ENCODE results near the gene ANKRD11.
"Not testable (repeated sequence)": the region's sequence is repeated elsewhere in the genome, so short reads cannot be mapped to it uniquely, and the experiment has no call there.

Gene ANKRD11

DNA sequence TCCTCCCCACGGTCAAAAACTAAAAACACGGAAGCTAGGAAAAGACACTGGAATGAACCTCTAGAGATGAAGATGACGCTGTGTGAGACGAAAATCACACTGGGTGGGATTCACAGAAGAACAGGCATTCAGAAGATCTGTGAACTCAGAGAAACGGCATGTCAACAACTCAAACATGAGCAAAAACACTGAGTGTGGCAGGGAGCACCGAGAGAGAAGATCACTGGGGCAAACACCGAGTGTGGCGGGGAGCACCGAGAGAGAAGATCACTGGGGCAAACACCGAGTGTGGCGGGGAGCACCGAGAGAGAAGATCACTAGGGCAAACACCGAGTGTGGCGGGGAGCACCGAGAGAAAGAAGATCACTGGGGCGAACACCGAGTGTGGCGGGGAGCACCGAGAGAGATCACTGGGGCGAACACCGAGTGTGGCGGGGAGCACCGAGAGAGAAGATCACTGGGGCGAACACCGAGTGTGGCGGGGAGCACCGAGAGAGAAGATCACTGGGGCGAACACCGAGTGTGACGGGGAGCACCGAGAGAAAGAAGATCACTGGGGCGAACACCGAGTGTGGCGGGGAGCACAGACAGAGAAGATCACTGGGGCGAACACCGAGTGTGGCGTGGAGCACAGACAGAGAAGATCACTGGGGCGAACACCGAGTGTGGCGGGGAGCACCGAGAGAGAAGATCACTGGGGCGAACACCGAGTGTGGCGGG is 100.7 kb downstream of the ANKRD11 start:
- H3K9me3 ChIP-seq (ENCODE audit: insufficient read depth, low read length); H3K4me3 ChIP-seq (ENCODE audit: insufficient read depth, low read length, poor library complexity, severe bottlenecking); H3K36me3 ChIP-seq (ENCODE audit: low read length); H2AFZ ChIP-seq (ENCODE audit: low read depth, low read length, severe bottlenecking); H3F3A ChIP-seq (ENCODE audit: insufficient read depth); H3K9ac ChIP-seq (ENCODE audit: low read length); H3K9me2 ChIP-seq (replicated peaks; ENCODE audit: insufficient read depth, low read length); H3K27me3 ChIP-seq (ENCODE audit: low read length); H3K27ac ChIP-seq (ENCODE audit: low read depth, low read length); H3K4me2 ChIP-seq (ENCODE audit: low read depth, low read length, poor library complexity, severe bottlenecking): not testable (repeated sequence)
- H3K79me2 ChIP-seq (ENCODE audit: insufficient read depth, low read length) = peaks cover 93% of the 10 kb centered on the region
- H4K20me1 ChIP-seq (ENCODE audit: low read depth, low read length) = peaks cover 12% of the 10 kb centered on the region

DNA sequence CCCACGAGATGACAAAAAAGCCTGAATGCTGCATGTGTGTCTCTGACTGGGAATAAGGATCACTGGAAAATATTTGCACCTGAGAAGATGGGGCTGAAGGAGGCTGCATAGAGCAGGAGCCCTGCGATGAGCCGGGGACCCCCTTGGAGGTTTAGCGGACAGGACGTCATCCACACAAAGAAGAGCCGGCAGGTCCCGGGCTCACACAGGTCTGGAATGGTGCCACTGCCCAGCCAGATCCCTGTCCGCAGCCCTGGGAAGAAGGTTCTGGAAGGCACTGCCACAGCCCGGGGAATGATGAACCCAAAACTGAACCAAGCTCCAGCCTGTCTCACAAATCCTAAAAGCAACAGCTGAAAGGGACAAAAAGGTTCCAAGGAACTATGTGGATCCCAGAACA is 101.8 kb downstream of the ANKRD11 start:
- H3F3A ChIP-seq (ENCODE audit: insufficient read depth) = 0 out of 2 replicates have a peak, but pooled peaks cover 4% of the 10 kb centered on the region

DNA sequence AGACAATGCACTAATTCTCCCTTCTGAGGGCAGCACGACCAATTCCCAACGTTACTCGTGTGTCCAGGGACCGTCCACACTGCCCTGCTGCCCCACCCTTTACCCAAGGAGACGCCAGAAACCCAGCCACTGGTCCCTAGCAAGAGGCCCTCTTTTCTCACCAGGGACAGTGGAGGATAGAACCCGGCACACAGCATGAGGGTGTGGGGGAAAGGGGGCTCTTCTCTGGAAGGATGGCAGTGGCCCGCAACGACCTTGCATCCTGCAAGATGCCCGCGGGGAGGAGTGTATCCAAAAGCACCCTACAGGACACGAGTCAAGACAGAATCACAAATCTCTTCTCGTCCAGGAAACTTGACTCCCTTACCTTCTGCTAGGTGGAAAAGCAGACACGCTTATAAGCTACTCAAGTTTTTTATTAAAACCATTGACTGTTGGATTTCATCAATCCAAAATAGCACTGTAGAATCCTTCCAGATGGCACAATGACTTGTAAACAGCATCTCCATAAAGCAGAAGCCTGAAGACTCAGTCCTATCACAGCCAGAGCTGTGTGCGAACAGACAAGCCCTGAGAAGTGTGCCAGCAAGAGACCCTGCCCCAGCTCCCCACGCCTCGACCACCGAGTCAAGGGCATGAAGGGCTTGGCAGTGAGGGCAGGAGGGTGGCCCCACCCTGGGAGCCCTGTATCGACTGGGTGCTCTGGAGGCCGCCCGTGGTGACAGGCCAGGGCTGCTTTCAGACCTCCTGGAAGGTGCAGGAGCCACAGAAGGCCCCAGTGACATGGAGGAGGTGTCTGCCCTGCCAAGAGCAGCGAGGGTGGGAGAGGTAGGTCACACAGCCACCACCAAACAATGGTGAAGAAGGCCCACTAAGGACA is 103.8 kb downstream of the ANKRD11 start:
- H2AFZ ChIP-seq (ENCODE audit: low read depth, low read length, severe bottlenecking) = no peak overlapping the region
- no peaks in the 10 kb centered on the region for H3K36me3 ChIP-seq (ENCODE audit: low read length)
- no peaks in the 10 kb centered on the region for H3K27me3 ChIP-seq (ENCODE audit: low read length)
- no peak overlapping the region for H3K9ac ChIP-seq (ENCODE audit: low read length)
- H3F3A ChIP-seq (ENCODE audit: insufficient read depth) = no peaks in the 10 kb centered on the region
- peaks cover 94% of the 10 kb centered on the region for H3K79me2 ChIP-seq (ENCODE audit: insufficient read depth, low read length)
- H3K4me2 ChIP-seq (ENCODE audit: low read depth, low read length, poor library complexity, severe bottlenecking) = no peak overlapping the region
- H3K27ac ChIP-seq (ENCODE audit: low read depth, low read length) = no peak overlapping the region
- no peaks in the 10 kb centered on the region for H3K9me2 ChIP-seq (replicated peaks; ENCODE audit: insufficient read depth, low read length)
- peaks cover 30% of the 10 kb centered on the region for H4K20me1 ChIP-seq (ENCODE audit: low read depth, low read length)
- no peaks in the 10 kb centered on the region for H3K9me3 ChIP-seq (ENCODE audit: insufficient read depth, low read length)
- TF ChIP-seq, protein P1, sequence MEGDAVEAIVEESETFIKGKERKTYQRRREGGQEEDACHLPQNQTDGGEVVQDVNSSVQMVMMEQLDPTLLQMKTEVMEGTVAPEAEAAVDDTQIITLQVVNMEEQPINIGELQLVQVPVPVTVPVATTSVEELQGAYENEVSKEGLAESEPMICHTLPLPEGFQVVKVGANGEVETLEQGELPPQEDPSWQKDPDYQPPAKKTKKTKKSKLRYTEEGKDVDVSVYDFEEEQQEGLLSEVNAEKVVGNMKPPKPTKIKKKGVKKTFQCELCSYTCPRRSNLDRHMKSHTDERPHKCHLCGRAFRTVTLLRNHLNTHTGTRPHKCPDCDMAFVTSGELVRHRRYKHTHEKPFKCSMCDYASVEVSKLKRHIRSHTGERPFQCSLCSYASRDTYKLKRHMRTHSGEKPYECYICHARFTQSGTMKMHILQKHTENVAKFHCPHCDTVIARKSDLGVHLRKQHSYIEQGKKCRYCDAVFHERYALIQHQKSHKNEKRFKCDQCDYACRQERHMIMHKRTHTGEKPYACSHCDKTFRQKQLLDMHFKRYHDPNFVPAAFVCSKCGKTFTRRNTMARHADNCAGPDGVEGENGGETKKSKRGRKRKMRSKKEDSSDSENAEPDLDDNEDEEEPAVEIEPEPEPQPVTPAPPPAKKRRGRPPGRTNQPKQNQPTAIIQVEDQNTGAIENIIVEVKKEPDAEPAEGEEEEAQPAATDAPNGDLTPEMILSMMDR (IDR thresholded peaks at IDR 0.05; ENCODE audit: insufficient read depth, low read length, poor library complexity, severe bottlenecking) = no peak
- TF ChIP-seq EZH2phosphoT487 (conservative IDR thresholded peaks at IDR 0.05; ENCODE audit: low read length) = no peak
- no peak overlapping the region for H3K4me3 ChIP-seq (ENCODE audit: insufficient read depth, low read length, poor library complexity, severe bottlenecking)

More for the DNA sequence above, 101.8 kb downstream of the ANKRD11 start:
- no peak overlapping the region for H3K4me2 ChIP-seq (ENCODE audit: low read depth, low read length, poor library complexity, severe bottlenecking)
- H3K9ac ChIP-seq (ENCODE audit: low read length) = no peak overlapping the region
- peaks cover 21% of the 10 kb centered on the region for H4K20me1 ChIP-seq (ENCODE audit: low read depth, low read length)
- TF ChIP-seq, protein P1 (IDR thresholded peaks at IDR 0.05; ENCODE audit: insufficient read depth, low read length, poor library complexity, severe bottlenecking) = no peak
- no peak for TF ChIP-seq EZH2phosphoT487 (conservative IDR thresholded peaks at IDR 0.05; ENCODE audit: low read length)
- no peaks in the 10 kb centered on the region for H3K9me3 ChIP-seq (ENCODE audit: insufficient read depth, low read length)
- no peak overlapping the region for H3K27ac ChIP-seq (ENCODE audit: low read depth, low read length)
- no peaks in the 10 kb centered on the region for H3K27me3 ChIP-seq (ENCODE audit: low read length)
- no peaks in the 10 kb centered on the region for H3K36me3 ChIP-seq (ENCODE audit: low read length)
- no peaks in the 10 kb centered on the region for H3K9me2 ChIP-seq (replicated peaks; ENCODE audit: insufficient read depth, low read length)
- H3K4me3 ChIP-seq (ENCODE audit: insufficient read depth, low read length, poor library complexity, severe bottlenecking) = no peak overlapping the region
- H2AFZ ChIP-seq (ENCODE audit: low read depth, low read length, severe bottlenecking) = no peak overlapping the region
- peaks cover 93% of the 10 kb centered on the region for H3K79me2 ChIP-seq (ENCODE audit: insufficient read depth, low read length)

DNA sequence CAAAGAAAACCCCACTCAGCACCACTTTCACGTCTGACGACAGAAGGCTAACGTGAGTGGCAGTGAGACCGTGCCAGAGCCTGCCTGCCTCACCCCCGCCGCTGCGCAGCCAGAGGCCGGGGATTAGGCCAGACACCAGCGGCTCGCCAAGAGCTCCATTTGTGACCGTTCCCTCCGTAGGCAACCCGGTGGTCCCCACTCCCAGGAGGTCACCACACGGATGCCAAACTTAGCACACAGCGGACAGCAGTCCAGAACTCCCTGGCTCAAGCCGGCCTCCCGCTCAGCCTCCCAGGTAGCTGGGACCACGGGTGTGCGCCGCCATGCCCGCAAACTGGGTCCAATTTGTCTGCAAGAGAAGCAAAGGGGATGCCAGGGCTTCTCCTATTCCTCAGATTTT is 104.6 kb downstream of the ANKRD11 start:
- Histone ChIP-seq H3K9me3 (ENCODE audit: insufficient read depth, low read length) (no peaks in the 10 kb centered on the region), H3K4me3 (ENCODE audit: insufficient read depth, low read length, poor library complexity, severe bottlenecking) (no peak overlapping the region), H3K79me2 (ENCODE audit: insufficient read depth, low read length) (peaks cover 95% of the 10 kb centered on the region), H3F3A (ENCODE audit: insufficient read depth) (no peaks in the 10 kb centered on the region), H3K27ac (ENCODE audit: low read depth, low read length) (no peak overlapping the region), H3K36me3 (ENCODE audit: low read length) (no peaks in the 10 kb centered on the region), H3K9me2 (replicated peaks; ENCODE audit: insufficient read depth, low read length) (no peaks in the 10 kb centered on the region), H4K20me1 (ENCODE audit: low read depth, low read length) (peaks cover 32% of the 10 kb centered on the region), H3K4me2 (ENCODE audit: low read depth, low read length, poor library complexity, severe bottlenecking) (no peak overlapping the region), H3K9ac (ENCODE audit: low read length) (no peak overlapping the region), H3K27me3 (ENCODE audit: low read length) (no peaks in the 10 kb centered on the region), H2AFZ (ENCODE audit: low read depth, low read length, severe bottlenecking) (no peak overlapping the region)
- TF ChIP-seq, protein P1 (IDR thresholded peaks at IDR 0.05; ENCODE audit: insufficient read depth, low read length, poor library complexity, severe bottlenecking) = no peak
- no peak for TF ChIP-seq EZH2phosphoT487 (conservative IDR thresholded peaks at IDR 0.05; ENCODE audit: low read length)

Measured in SU-DHL-6 (cell line).